ENCODE data around the gene NPTXR.

The NPTXR gene

GRCh38 chr22:38823637-38824036 is 20.2 kb downstream of the NPTXR start:
- no peak overlapping the region for H3K27ac ChIP-seq (ENCODE audit: low read depth, low read length)
- no peaks in the 10 kb centered on the region for H4K20me1 ChIP-seq (ENCODE audit: control insufficient read depth, insufficient read depth, low read depth, low read length)
- H3K27me3 ChIP-seq (ENCODE audit: control insufficient read depth, low read length): peaks cover 3% of the 10 kb centered on the region; the same call in 1 of the 2 replicates
- H3F3A ChIP-seq (ENCODE audit: control insufficient read depth, insufficient read depth): no peaks in the 10 kb centered on the region
- no peak overlapping the region for H3K4me3 ChIP-seq (ENCODE audit: low read length)
- H3K4me1 ChIP-seq (ENCODE audit: control insufficient read depth, low read length): no peaks in the 10 kb centered on the region
- no peaks in the 10 kb centered on the region for H3K9me3 ChIP-seq (ENCODE audit: control insufficient read depth, insufficient read depth, low read length)
- TF ChIP-seq EZH2phosphoT487 (IDR thresholded peaks at IDR 0.05; ENCODE audit: borderline replicate concordance, low read length) (no peak), CTCF (IDR thresholded peaks at IDR 0.05; ENCODE audit: low read depth, low read length, poor library complexity, severe bottlenecking) (no peak)
- H3K4me2 ChIP-seq (ENCODE audit: low read length): no peak overlapping the region
- no peaks in the 10 kb centered on the region for H3K79me2 ChIP-seq (ENCODE audit: control insufficient read depth, low read length)
- no peaks in the 10 kb centered on the region for H3K36me3 ChIP-seq (ENCODE audit: control insufficient read depth, low read length)
- no peaks in the 10 kb centered on the region for H3K9me2 ChIP-seq (replicated peaks; ENCODE audit: control insufficient read depth, low read length)

GRCh38 chr22:38823076-38823475 is 20.8 kb downstream of the NPTXR start:
- no peak for TF ChIP-seq CTCF (IDR thresholded peaks at IDR 0.05; ENCODE audit: low read depth, low read length, poor library complexity, severe bottlenecking)
- no peak for TF ChIP-seq EZH2phosphoT487 (IDR thresholded peaks at IDR 0.05; ENCODE audit: borderline replicate concordance, low read length)
- H3K36me3 ChIP-seq (ENCODE audit: control insufficient read depth, low read length): no peaks in the 10 kb centered on the region
- H3K9me3 ChIP-seq (ENCODE audit: control insufficient read depth, insufficient read depth, low read length): no peaks in the 10 kb centered on the region
- no peaks in the 10 kb centered on the region for H3F3A ChIP-seq (ENCODE audit: control insufficient read depth, insufficient read depth)
- no peak overlapping the region for H3K4me2 ChIP-seq (ENCODE audit: low read length)
- no peaks in the 10 kb centered on the region for H3K9me2 ChIP-seq (replicated peaks; ENCODE audit: control insufficient read depth, low read length)
- H3K27ac ChIP-seq (ENCODE audit: low read depth, low read length): no peak overlapping the region
- peaks cover 3% of the 10 kb centered on the region; the same call in 1 of the 2 replicates for H3K27me3 ChIP-seq (ENCODE audit: control insufficient read depth, low read length)
- H4K20me1 ChIP-seq (ENCODE audit: control insufficient read depth, insufficient read depth, low read depth, low read length): no peaks in the 10 kb centered on the region
- H3K4me3 ChIP-seq (ENCODE audit: low read length): no peak overlapping the region
- no peaks in the 10 kb centered on the region for H3K4me1 ChIP-seq (ENCODE audit: control insufficient read depth, low read length)
- H3K79me2 ChIP-seq (ENCODE audit: control insufficient read depth, low read length): no peaks in the 10 kb centered on the region

GRCh38 chr22:38820020-38820419 is 23.8 kb downstream of the NPTXR start:
- peaks cover 7% of the 10 kb centered on the region; the same call in 1 of the 2 replicates for H3K27me3 ChIP-seq (ENCODE audit: control insufficient read depth, low read length)
- H3K27ac ChIP-seq (ENCODE audit: low read depth, low read length): no peak overlapping the region
- H3K36me3 ChIP-seq (ENCODE audit: control insufficient read depth, low read length): no peaks in the 10 kb centered on the region
- no peaks in the 10 kb centered on the region for H3K79me2 ChIP-seq (ENCODE audit: control insufficient read depth, low read length)
- H4K20me1 ChIP-seq (ENCODE audit: control insufficient read depth, insufficient read depth, low read depth, low read length): no peaks in the 10 kb centered on the region
- no peaks in the 10 kb centered on the region for H3K4me1 ChIP-seq (ENCODE audit: control insufficient read depth, low read length)
- no peaks in the 10 kb centered on the region for H3K9me2 ChIP-seq (replicated peaks; ENCODE audit: control insufficient read depth, low read length)
- TF ChIP-seq EZH2phosphoT487 (IDR thresholded peaks at IDR 0.05; ENCODE audit: borderline replicate concordance, low read length) (no peak), CTCF (IDR thresholded peaks at IDR 0.05; ENCODE audit: low read depth, low read length, poor library complexity, severe bottlenecking) (no peak)
- no peak overlapping the region for H3K4me2 ChIP-seq (ENCODE audit: low read length)
- H3K4me3 ChIP-seq (ENCODE audit: low read length): no peak overlapping the region
- no peaks in the 10 kb centered on the region for H3F3A ChIP-seq (ENCODE audit: control insufficient read depth, insufficient read depth)
- H3K9me3 ChIP-seq (ENCODE audit: control insufficient read depth, insufficient read depth, low read length): no peaks in the 10 kb centered on the region
